HG02852 (cell line): ENCODE results near the gene NCAPG2.

Experiments used
- ATAC-seq: cut with Tn5 transposase; IDR thresholded peaks from one replicate; pipeline ENCODE4 v1.9.1; 2021; ENCODE audit warnings: mild to moderate bottlenecking, moderate library complexity; ENCODE audit not compliant: unreplicated experiment

NCAPG2 gene

GRCh38 chr7:158733775-158734494 lies 29.3 kb upstream of the NCAPG2 start:
- no peak for ATAC-seq

GRCh38 chr7:158733220-158733519 lies 28.6 kb upstream of the NCAPG2 start:
- no peak for ATAC-seq

DNA sequence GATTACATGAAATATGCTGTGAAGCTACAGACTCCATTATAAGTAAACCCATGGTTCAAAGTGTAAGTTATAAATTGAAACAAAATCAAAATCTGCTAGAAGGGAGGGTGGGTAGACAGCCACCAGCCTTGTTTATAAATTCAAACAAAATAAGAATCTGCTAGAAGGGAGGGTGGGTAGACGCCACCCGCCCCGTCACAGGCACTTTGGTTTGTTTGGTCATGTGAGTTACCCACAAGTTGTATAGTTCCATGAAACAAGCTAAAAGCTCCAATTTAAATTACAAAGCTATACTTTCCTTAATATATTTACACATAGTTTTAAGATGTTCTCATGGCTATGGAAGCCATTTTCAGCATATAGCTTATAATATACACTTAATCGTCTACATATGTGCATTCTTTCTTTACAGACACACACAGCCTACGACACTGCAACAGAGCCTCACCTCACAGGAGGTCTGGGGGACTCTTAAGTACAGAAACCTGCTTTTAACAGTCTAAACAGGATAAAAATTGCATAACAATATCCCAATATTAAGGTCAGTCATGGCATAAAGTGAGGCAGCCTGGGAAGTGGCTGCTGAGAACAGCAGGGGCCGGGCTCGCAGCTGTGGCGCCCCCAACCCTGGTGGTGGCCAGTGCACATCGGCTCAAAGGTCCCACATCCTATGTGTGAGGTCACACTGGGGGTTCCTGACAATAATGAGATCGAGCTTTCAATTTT lies 28.1 kb upstream of the NCAPG2 start:
- no peak for ATAC-seq

GRCh38 chr7:158731761-158732160 lies 27.2 kb upstream of the NCAPG2 start:
- ATAC-seq: no peak

- no peak for ATAC-seq
Measured at GRCh38 chr7:158730383-158731346, 26.1 kb upstream of the NCAPG2 start.

GRCh38 chr7:158729646-158730382 lies 25.2 kb upstream of the NCAPG2 start:
- no peak for ATAC-seq

GRCh38 chr7:158728911-158729645 lies 24.5 kb upstream of the NCAPG2 start:
- ATAC-seq: no peak

DNA sequence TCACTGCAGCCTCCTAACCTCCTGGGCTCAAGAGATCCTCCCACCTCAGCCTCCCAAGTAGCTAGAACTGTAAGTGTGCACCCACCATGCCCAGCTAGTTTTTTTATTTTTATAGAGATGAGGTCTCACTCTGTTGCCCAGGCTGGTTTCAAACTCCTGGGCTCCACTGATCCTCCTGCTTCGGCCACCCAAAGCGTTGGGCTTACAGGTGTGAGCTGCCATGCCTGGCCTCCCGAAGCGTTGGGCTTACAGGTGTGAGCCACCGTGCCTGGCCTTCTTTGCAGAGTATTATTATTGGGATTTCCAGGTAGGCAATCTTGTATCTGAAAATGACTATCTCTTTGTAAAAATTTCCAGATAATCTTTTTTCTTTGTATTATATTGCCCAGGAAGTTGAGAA lies 23.1 kb upstream of the NCAPG2 start:
- ATAC-seq: no peak

- ATAC-seq: no peak
Measured at GRCh38 chr7:158726277-158726807, 21.7 kb upstream of the NCAPG2 start.

- no peak for ATAC-seq
Measured at GRCh38 chr7:158725506-158725800, 20.8 kb upstream of the NCAPG2 start.

DNA sequence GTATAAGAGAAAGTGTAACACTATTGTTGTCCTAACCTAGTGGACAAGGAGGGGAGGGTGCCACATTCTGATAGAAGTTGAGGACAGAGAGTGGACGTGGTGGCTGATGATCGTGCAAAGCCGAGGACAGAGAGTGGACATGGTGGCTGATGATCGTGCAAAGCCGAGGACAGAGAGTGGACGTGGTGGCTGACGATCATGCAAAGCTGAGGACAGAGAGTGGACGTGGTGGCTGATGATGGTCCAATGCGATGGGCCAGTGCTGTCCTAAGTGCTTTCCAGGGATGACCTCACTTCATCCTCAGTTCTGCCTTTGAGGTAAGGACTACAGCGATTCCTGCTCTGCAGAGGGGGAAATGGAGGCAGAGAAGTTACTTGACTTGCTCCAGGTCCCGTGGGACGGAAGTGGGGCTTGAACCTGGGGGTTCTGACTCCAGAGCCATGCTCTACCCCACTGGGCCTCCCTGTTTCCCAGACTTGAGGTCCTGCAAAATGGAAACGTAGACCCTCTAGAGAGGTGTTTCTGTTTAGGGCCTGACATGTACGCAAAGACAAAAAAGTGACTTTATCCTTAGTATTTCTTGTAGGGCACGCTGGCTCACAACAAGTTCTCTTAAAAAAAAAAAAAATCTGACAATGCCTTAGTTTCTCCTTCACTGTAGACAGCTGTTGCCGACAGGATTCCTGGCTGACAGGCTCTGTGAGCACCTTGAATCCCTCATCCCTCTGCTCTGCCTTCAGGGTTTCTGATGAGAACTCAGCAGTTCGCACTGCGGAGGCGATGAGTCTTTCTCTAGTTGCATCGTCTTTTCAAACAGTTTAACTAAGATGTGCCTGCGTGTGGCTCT lies 20.3 kb upstream of the NCAPG2 start:
- ATAC-seq: no peak

DNA sequence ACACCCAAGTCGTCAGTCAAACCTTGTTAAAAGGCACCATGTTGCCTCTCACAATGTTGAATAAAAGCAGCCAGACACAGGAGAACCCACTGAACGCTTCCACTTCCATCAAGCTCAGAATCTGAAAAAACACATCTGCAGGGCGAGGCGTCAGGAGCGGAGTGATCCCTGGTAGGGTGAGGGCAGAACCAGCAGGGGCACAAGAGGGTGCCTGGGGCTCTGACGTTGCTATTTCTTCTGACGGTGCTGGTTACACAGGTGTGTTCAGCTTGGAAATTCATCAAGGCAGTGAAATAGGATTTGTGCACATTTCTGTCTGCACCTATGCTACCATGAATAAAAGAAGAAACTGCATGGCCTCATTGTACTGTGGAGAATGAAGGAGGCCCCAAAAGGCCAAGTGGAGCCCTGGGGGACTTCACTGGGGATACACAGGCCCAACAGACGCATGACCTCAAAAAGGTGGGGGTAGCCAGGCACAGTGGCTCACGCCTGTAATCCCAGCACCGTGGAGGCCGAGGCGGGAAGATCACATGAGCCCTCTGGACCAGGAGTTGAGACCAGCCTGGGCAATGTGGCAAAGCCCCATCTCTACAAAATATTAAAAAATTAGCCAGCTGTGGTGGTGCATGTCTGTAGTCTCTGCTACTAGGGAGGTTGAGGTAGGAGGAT lies 19.2 kb upstream of the NCAPG2 start:
- no peak for ATAC-seq

- ATAC-seq: no peak
Measured at GRCh38 chr7:158723266-158723665, 18.7 kb upstream of the NCAPG2 start.

DNA sequence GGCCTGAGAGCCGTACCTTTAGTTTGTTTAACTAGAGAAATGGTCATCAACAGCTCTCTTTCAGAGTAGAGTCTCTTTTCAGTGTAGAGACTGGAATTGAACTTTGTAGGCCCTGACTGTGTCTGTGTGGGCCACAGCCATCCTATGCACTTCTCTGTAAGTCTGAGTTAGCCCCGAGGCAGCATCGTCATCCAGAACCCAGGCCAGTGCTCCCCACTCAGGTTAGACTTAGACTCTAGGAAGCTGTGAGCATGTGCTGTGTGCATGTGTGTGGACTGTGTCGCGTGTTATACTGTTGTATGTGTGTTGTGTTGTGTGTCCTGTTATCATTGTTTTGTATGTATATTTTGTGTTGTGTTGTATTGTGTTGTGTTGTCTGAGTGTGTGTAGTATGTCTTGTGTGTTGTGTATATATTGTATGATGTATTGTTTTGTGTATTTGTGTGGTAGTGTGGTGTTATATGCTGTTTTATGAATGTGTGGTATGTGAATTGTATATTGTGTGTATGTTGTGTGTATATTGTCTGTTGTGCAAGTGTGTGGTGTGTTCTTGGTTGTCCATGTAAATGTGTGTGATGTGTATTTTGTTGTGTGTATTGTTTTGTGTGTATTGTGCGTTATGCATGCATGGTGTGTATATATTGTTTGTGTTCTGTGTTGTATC lies 18.1 kb upstream of the NCAPG2 start:
- ATAC-seq: no peak

DNA sequence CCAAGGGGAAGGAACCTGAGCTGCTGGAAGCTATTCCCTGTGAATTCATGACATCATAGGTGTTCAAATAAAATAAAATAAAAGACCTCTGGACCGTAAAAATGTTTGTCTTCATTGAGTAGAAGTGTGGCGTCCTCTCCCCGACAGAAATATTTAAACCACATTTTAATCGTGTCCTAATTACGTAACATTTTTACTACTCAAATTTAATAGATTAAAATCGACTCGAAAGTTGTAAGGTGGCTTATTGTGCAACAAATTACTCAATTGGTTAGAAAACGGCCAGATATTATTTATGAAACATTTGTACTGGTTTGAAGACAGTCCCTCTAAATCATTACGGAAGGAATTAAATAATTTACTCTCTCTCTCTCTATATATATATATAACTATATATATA lies 15.5 kb upstream of the NCAPG2 start:
- no peak for ATAC-seq

GRCh38 chr7:158716802-158717201 lies 12.2 kb upstream of the NCAPG2 start:
- ATAC-seq: no peak

- no peak for ATAC-seq
Measured at GRCh38 chr7:158710651-158711102, 6.1 kb upstream of the NCAPG2 start.

- ATAC-seq: no peak
Measured at GRCh38 chr7:158707610-158708009, 3.0 kb upstream of the NCAPG2 start.
